Amygdala (tissue), 56 donors: ENCODE measurements around the gene STRIT1.
"Not testable (repeated sequence)": the region's sequence is repeated elsewhere in the genome, so short reads cannot be mapped to it uniquely, and the experiment has no call there.

Experiments used
- DNase-seq, 56 donors: peaks; one replicate each; lab custom pipeline; 2025; lab: John Stamatoyannopoulos, UW

The STRIT1 gene

GRCh38 chr3:155313916-155314315 is 20.4 kb upstream of the STRIT1 start:
- DNase-seq, result no peak

GRCh38 chr3:155313300-155313699 is 19.8 kb upstream of the STRIT1 start:
- no peak for DNase-seq

- DNase-seq, result no peak
These were observed 19.3 kb upstream of the STRIT1 start for GRCh38 chr3:155312781-155313180.

- DNase-seq, result no peak
These were observed 16.1 kb upstream of the STRIT1 start for GRCh38 chr3:155309581-155309980.

GRCh38 chr3:155308831-155309230 is 15.3 kb upstream of the STRIT1 start:
- no peak for DNase-seq

GRCh38 chr3:155307183-155307582 is 13.7 kb upstream of the STRIT1 start:
- DNase-seq, result no peak

GRCh38 chr3:155304394-155304793 is 10.9 kb upstream of the STRIT1 start:
- DNase-seq, result no peak

- DNase-seq, result no peak
These were observed 10.1 kb upstream of the STRIT1 start for GRCh38 chr3:155303540-155304097.

- DNase-seq, result no peak
These were observed 9.4 kb upstream of the STRIT1 start for GRCh38 chr3:155302891-155303290.

- no peak for DNase-seq
These were observed 9.0 kb upstream of the STRIT1 start for GRCh38 chr3:155302481-155302880.

- no peak for DNase-seq
These were observed 3.6 kb upstream of the STRIT1 start for GRCh38 chr3:155297100-155297499.

- DNase-seq, result no peak
These were observed 2.9 kb upstream of the STRIT1 start for GRCh38 chr3:155296413-155296812.

- no peak for DNase-seq
These were observed 790 bp downstream of the STRIT1 start for GRCh38 chr3:155292693-155293092.

GRCh38 chr3:155292133-155292532 is 1.4 kb downstream of the STRIT1 start:
- DNase-seq, result no peak

GRCh38 chr3:155286736-155287135 is 6.7 kb downstream of the STRIT1 start:
- no peak for DNase-seq

GRCh38 chr3:155285936-155286335 is 7.5 kb downstream of the STRIT1 start:
- DNase-seq, result no peak

GRCh38 chr3:155283092-155284056 is 10.1 kb downstream of the STRIT1 start:
- DNase-seq, result no peak

- no peak for DNase-seq
These were observed 10.9 kb downstream of the STRIT1 start for GRCh38 chr3:155282385-155283091.

- DNase-seq, result no peak
These were observed 11.6 kb downstream of the STRIT1 start for GRCh38 chr3:155281912-155282311.

GRCh38 chr3:155276089-155276488 is 17.4 kb downstream of the STRIT1 start:
- DNase-seq, result not testable (repeated sequence)

GRCh38 chr3:155275159-155275754 is 18.2 kb downstream of the STRIT1 start:
- DNase-seq, result not testable (repeated sequence)
